Upper lobe of left lung (tissue), 4 donors: ENCODE data around the gene BTBD9.

Source experiments
- EP300 ChIP-seq, 4 donors: sonication (generic); formaldehyde crosslinking; IDR thresholded peaks; one replicate each; pipeline ENCODE4 v1.5.1; 2017; ENCODE audit warnings: antibody characterized with exemption in 4 of 4, control low read depth in 2 of 4
- TF ChIP-seq, protein P1 (sequence below), 6 experiments: fragments of 450-650 bp in 4 of 6; fragments of 200-600 bp in 2 of 6; sonication (generic) in 2 of 6; IDR thresholded peaks; one replicate each; pipeline ENCODE4 v1.5.1; 2016 to 2019; ENCODE audit warnings: antibody characterized with exemption in 6 of 6

DNA sequence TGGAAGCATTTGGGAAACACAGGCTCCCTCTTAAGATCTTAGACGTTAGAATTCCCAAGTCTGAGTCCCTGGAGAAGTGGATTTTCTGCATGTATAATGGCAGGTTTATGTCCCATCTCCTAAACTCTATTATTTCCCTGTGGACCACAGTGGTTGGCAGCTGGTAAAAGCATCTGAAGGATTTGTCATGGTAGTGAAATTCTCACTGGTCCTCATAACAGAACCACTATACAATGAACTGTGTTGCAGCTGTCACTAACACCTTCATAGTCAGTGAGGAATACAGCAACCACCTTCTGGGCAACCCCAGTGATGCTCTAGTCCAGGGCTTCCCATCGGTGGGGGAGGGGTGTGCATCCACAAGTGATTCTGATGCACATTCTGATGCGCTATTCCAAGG is 423.3 kb downstream of the BTBD9 start:
- TF ChIP-seq, protein P1, sequence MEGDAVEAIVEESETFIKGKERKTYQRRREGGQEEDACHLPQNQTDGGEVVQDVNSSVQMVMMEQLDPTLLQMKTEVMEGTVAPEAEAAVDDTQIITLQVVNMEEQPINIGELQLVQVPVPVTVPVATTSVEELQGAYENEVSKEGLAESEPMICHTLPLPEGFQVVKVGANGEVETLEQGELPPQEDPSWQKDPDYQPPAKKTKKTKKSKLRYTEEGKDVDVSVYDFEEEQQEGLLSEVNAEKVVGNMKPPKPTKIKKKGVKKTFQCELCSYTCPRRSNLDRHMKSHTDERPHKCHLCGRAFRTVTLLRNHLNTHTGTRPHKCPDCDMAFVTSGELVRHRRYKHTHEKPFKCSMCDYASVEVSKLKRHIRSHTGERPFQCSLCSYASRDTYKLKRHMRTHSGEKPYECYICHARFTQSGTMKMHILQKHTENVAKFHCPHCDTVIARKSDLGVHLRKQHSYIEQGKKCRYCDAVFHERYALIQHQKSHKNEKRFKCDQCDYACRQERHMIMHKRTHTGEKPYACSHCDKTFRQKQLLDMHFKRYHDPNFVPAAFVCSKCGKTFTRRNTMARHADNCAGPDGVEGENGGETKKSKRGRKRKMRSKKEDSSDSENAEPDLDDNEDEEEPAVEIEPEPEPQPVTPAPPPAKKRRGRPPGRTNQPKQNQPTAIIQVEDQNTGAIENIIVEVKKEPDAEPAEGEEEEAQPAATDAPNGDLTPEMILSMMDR (IDR thresholded peaks at IDR 0.05): no peak
- TF ChIP-seq EP300 (IDR thresholded peaks at IDR 0.05): no peak
